ENCODE results near the gene SRBD1. TPM values are rescaled to one million over a fixed set of nuclear protein-coding genes. Genes with fewer than 3 reads are reported as not detected.

SRBD1 gene
- total RNA-seq, 4 donors from 2014 or later, result 9.0 to 22.0 (median 13.0) TPM

DNA sequence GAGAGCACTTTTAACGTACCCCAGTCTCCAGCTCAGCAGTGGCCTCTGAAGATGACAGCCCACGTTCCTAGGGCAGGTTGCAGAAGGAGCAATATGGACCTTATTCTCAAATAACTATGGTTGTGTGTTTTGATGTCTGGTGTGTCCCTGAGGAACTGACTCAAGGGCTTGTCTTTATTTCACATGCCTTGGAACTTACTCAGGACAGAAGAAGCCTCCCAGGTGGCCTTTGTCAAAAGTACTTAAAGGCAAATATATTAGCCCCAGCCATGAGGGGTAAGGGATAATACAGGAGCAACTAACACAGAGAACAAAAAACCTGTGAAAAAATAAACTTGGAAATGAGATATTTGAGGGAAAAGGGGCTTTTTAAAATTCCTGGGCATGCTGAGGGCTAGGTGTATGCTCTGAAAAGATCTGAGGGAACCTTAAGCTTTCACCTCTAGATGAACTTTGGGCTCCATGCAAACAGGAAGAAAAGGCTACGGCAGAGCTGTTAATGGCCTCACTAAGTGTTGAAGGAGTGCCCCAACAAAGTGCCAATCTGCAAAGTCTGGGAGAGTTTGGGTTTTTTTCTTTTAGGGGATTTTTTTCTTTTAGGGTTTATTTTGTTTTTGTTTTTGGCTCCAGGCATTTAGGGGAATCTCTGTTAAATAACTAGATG, 40.3 kb downstream of the SRBD1 start:
- H3K36me3 ChIP-seq, result peaks cover 0 to 25% (median 1%) of the 10 kb centered on the region in 4 donors
- TF ChIP-seq POLR2AphosphoS5 (IDR thresholded peaks at IDR 0.05) (no peak), POLR2A (IDR thresholded peaks at IDR 0.05; ENCODE audit: low read depth) (no peak), EP300 (IDR thresholded peaks at IDR 0.05) (no peak)
- TF ChIP-seq, protein P1, sequence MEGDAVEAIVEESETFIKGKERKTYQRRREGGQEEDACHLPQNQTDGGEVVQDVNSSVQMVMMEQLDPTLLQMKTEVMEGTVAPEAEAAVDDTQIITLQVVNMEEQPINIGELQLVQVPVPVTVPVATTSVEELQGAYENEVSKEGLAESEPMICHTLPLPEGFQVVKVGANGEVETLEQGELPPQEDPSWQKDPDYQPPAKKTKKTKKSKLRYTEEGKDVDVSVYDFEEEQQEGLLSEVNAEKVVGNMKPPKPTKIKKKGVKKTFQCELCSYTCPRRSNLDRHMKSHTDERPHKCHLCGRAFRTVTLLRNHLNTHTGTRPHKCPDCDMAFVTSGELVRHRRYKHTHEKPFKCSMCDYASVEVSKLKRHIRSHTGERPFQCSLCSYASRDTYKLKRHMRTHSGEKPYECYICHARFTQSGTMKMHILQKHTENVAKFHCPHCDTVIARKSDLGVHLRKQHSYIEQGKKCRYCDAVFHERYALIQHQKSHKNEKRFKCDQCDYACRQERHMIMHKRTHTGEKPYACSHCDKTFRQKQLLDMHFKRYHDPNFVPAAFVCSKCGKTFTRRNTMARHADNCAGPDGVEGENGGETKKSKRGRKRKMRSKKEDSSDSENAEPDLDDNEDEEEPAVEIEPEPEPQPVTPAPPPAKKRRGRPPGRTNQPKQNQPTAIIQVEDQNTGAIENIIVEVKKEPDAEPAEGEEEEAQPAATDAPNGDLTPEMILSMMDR (IDR thresholded peaks at IDR 0.05), result no peak
- 73% methylated on average over 3 of the region's 3 CpGs for WGBS

DNA sequence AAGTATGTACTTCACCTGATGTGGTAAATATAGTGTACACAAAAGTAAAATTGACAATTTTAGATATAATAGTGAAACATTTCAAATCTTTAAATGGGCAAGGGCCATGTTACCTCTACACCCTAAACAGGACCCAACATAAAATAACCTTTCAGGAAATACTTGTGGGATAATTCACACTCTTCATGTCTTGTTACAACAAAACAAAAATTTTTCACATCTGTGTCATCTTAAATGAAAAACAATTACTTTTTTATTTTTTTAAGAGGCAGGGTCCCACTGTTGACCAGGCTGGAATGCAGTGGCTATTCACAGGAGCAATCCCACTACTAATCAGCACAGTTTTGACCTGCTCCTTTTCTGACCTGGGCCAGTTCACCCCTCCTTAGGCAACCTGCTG, 42.1 kb downstream of the SRBD1 start:
- TF ChIP-seq, protein P1 (IDR thresholded peaks at IDR 0.05), result no peak
- no peak for TF ChIP-seq EP300 (IDR thresholded peaks at IDR 0.05)
- TF ChIP-seq POLR2AphosphoS5 (IDR thresholded peaks at IDR 0.05), result no peak
- TF ChIP-seq POLR2A (IDR thresholded peaks at IDR 0.05; ENCODE audit: low read depth), result no peak
- H3K4me3 ChIP-seq, result no peak overlapping the region

More for the DNA sequence above, 40.3 kb downstream of the SRBD1 start:
- Histone ChIP-seq H3K9me3 (no peaks in the 10 kb centered on the region), H3K4me1 (peaks cover 0 to 3% (median 0%) of the 10 kb centered on the region in 4 donors), H3K27ac (replicated peaks in 1 of 4) (no peak overlapping the region), H3K27me3 (no peaks in the 10 kb centered on the region), H3K4me3 (no peak overlapping the region)
- intact Hi-C loops (cut with DNase I), result no loop called here
- DNase-seq (ENCODE audit: extremely low spot score), result no peak

GRCh38 chr2:45567974-45568789, 42.9 kb downstream of the SRBD1 start:
- peaks cover 0 to 3% (median 0%) of the 10 kb centered on the region in 4 donors for H3K4me1 ChIP-seq
- intact Hi-C loops (cut with DNase I), result no loop called here
- H3K27me3 ChIP-seq, result no peaks in the 10 kb centered on the region
- no peaks in the 10 kb centered on the region for H3K9me3 ChIP-seq
- DNase-seq (ENCODE audit: extremely low spot score), result no peak
- peaks cover 0 to 14% (median 1%) of the 10 kb centered on the region in 4 donors for H3K36me3 ChIP-seq
- 69% methylated on average over 5 of the region's 5 CpGs for WGBS
- H3K27ac ChIP-seq (replicated peaks in 1 of 4), result no peak overlapping the region
- peak overlapping the region in 1 of 4 donors; percentile 4 for H3K4me3 ChIP-seq
- TF ChIP-seq, protein P1 (IDR thresholded peaks at IDR 0.05), result no peak
- TF ChIP-seq EP300 (IDR thresholded peaks at IDR 0.05), result no peak
- no peak for TF ChIP-seq POLR2A (IDR thresholded peaks at IDR 0.05; ENCODE audit: low read depth)
- no peak for TF ChIP-seq POLR2AphosphoS5 (IDR thresholded peaks at IDR 0.05)

More for the DNA sequence above, 42.1 kb downstream of the SRBD1 start:
- no peak for DNase-seq (ENCODE audit: extremely low spot score)
- intact Hi-C loops (cut with DNase I), result no loop called here
- H3K27ac ChIP-seq (replicated peaks in 1 of 4), result no peak overlapping the region
- no peaks in the 10 kb centered on the region for H3K9me3 ChIP-seq
- H3K4me1 ChIP-seq, result peaks cover 0 to 3% (median 0%) of the 10 kb centered on the region in 4 donors
- H3K36me3 ChIP-seq, result peaks cover 0 to 20% (median 1%) of the 10 kb centered on the region in 4 donors
- no peaks in the 10 kb centered on the region for H3K27me3 ChIP-seq

DNA sequence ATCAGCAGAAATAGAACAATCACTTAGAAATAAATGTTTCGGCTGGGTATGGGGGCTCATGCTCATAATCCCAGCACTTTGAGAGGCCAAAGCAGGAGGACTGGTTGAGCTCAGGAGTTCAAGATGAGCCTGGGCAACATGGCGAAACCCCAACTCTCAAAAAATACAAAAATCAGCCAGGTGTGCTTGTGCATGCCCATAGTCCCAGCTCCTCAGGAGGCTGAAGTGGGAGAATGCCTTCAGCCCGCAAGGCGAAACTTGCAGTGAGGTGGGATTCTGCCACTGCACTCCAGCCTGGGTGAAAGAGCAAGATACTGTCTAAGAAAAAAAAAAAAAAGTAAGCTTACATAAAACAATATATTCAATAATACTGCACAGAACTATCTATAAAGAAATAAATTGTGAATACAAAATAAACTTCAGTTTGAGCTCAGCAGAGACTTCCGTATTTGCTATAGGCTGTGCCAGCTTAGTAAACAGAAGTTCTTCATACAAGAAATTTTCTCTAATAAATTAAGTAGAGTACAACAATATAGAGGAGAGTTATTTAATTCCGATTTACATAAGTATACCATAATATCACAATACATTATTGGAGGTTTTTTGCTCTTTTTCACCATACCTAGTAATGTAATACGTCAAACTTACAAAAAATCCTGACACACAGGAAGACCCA, 43.6 kb downstream of the SRBD1 start:
- intact Hi-C loops (cut with DNase I), result no loop called here

More for the DNA sequence above, 43.6 kb downstream of the SRBD1 start:
- DNase-seq (ENCODE audit: extremely low spot score), result no peak
- 92% methylated on average over 7 of the region's 7 CpGs for WGBS
- H3K27me3 ChIP-seq, result no peaks in the 10 kb centered on the region
- H3K4me1 ChIP-seq, result peaks cover 0 to 3% (median 0%) of the 10 kb centered on the region in 4 donors
- peaks cover 0 to 6% (median 1%) of the 10 kb centered on the region in 4 donors for H3K36me3 ChIP-seq
- no peak overlapping the region for H3K27ac ChIP-seq (replicated peaks in 1 of 4)
- H3K9me3 ChIP-seq, result no peaks in the 10 kb centered on the region
- H3K4me3 ChIP-seq, result peak overlapping the region in 1 of 4 donors; percentile 4
- TF ChIP-seq EP300 (IDR thresholded peaks at IDR 0.05), result no peak
- TF ChIP-seq, protein P1 (IDR thresholded peaks at IDR 0.05), result no peak

Data from esophagus muscularis mucosa (tissue), 4 donors.